Measurements from ENCODE around the gene CBLC.
"Not testable (repeated sequence)": the region's sequence is repeated elsewhere in the genome, so short reads cannot be mapped to it uniquely, and the experiment has no call there.

Gene CBLC

GRCh38 chr19:44822177-44822576 lies 44.5 kb downstream of the CBLC start:
- ATAC-seq = no peak

GRCh38 chr19:44822670-44823372 lies 45.1 kb downstream of the CBLC start:
- ATAC-seq = no peak

- no peak for ATAC-seq
These were observed 45.6 kb downstream of the CBLC start for GRCh38 chr19:44823373-44823698.

- no peak for ATAC-seq
These were observed 47.1 kb downstream of the CBLC start for GRCh38 chr19:44824761-44825160.

- ATAC-seq = not testable (repeated sequence)
These were observed 55.2 kb downstream of the CBLC start for GRCh38 chr19:44832875-44833274.

- not testable (repeated sequence) for ATAC-seq
These were observed 56.7 kb downstream of the CBLC start for GRCh38 chr19:44834399-44834798.

GRCh38 chr19:44839276-44839675 lies 61.6 kb downstream of the CBLC start:
- no peak for ATAC-seq

GRCh38 chr19:44840811-44841210 lies 63.1 kb downstream of the CBLC start:
- no peak for ATAC-seq

- ATAC-seq = no peak
These were observed 63.5 kb downstream of the CBLC start for GRCh38 chr19:44841231-44841630.

GRCh38 chr19:44845286-44845611 lies 67.6 kb downstream of the CBLC start:
- ATAC-seq = no peak

- ATAC-seq = peak; percentile 57 to 65
These were observed 68.1 kb downstream of the CBLC start, which contains the start of gene NECTIN2 for GRCh38 chr19:44845612-44846454. NECTIN2 (plus strand) TSS chr19:44846297; CDS start chr19:44846526, 229 bp downstream.

GRCh38 chr19:44846455-44847143 lies 68.9 kb downstream of the CBLC start:
- ATAC-seq = no peak

- ATAC-seq = no peak
These were observed 69.7 kb downstream of the CBLC start for GRCh38 chr19:44847144-44848035.

GRCh38 chr19:44848036-44848811 lies 70.5 kb downstream of the CBLC start:
- ATAC-seq = no peak

- ATAC-seq = no peak
These were observed 71.2 kb downstream of the CBLC start for GRCh38 chr19:44848812-44849447.

Data from activated CD4-positive, CD25-positive, alpha-beta regulatory T cell treated with anti-CD3 and anti-CD28 coated beads, Interleukin-2, amount 50 U/mL, for 24 hours (primary cell).